ENCODE results near the gene GABRB3.

DNA sequence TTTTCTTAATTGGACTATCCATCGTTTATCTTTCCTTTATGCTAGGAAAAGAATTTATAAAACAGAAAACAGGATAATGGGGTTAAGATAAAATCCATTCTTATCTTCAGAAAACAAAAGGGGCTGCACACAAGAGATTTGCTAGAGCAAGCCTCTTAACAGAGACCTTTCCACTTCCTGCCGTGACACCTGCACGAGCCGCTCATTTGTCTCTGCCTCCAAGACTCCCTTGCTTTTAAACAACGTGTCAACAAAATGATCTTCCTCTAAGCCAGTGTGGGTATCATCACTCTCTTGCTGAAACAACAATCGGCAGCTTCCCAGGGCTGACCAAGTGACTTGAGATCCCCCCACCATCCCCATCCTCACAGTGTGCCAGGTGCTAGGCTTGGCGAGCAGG is 33.1 kb downstream of the GABRB3 start:
- TF ChIP-seq, protein P1, sequence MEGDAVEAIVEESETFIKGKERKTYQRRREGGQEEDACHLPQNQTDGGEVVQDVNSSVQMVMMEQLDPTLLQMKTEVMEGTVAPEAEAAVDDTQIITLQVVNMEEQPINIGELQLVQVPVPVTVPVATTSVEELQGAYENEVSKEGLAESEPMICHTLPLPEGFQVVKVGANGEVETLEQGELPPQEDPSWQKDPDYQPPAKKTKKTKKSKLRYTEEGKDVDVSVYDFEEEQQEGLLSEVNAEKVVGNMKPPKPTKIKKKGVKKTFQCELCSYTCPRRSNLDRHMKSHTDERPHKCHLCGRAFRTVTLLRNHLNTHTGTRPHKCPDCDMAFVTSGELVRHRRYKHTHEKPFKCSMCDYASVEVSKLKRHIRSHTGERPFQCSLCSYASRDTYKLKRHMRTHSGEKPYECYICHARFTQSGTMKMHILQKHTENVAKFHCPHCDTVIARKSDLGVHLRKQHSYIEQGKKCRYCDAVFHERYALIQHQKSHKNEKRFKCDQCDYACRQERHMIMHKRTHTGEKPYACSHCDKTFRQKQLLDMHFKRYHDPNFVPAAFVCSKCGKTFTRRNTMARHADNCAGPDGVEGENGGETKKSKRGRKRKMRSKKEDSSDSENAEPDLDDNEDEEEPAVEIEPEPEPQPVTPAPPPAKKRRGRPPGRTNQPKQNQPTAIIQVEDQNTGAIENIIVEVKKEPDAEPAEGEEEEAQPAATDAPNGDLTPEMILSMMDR (IDR thresholded peaks at IDR 0.05), result no peak
- no peak for TF ChIP-seq ZFX (IDR thresholded peaks at IDR 0.05; ENCODE audit: borderline replicate concordance)

All from 22Rv1 (cell line).